Endometrial microvascular endothelial cells (primary cell): ENCODE measurements around the gene RANGRF. TPM values are rescaled to one million over a fixed set of nuclear protein-coding genes. Genes with fewer than 3 reads are reported as not detected.
"Not testable (repeated sequence)": the region's sequence is repeated elsewhere in the genome, so short reads cannot be mapped to it uniquely, and the experiment has no call there.

Experiments
- in situ Hi-C: cut with HindIII; loops from 2 replicates; pipeline ENCODE4 v1.10.0; 2017; ENCODE audit warnings: low sequenced_read_pairs, low pct_unique_long_range_greater_than_20kb; ENCODE audit errors: inconsistent ontology term
- total RNA-seq: library from RNA; depleted of rRNA; stranded (reverse); fragments of >200 nt; gene quantifications from one replicate; pipeline ENCODE4 v1.2.3, GENCODE V29; 2015; ENCODE audit errors: inconsistent ontology term

RANGRF gene
- total RNA-seq: 54.0 TPM

GRCh38 chr17:8288336-8289102 is at the start of gene RANGRF:
Gene RANGRF, plus strand, starts transcription at chr17:8288670. Its CDS starts 119 bp downstream, at chr17:8288789.
- in situ Hi-C loops: no loop called here

GRCh38 chr17:8243827-8244226 is 44.6 kb upstream of the RANGRF start:
- in situ Hi-C loops: no loop called here

- in situ Hi-C loops: no loop called here
Observed at GRCh38 chr17:8244768-8245167, 43.7 kb upstream of the RANGRF start.

GRCh38 chr17:8248751-8249607 is 39.5 kb upstream of the RANGRF start, which contains the start of gene PFAS:
Gene PFAS, plus strand, starts transcription at chr17:8249289. Its CDS starts 4,649 bp downstream, at chr17:8253938.
- in situ Hi-C loops: no loop called here

DNA sequence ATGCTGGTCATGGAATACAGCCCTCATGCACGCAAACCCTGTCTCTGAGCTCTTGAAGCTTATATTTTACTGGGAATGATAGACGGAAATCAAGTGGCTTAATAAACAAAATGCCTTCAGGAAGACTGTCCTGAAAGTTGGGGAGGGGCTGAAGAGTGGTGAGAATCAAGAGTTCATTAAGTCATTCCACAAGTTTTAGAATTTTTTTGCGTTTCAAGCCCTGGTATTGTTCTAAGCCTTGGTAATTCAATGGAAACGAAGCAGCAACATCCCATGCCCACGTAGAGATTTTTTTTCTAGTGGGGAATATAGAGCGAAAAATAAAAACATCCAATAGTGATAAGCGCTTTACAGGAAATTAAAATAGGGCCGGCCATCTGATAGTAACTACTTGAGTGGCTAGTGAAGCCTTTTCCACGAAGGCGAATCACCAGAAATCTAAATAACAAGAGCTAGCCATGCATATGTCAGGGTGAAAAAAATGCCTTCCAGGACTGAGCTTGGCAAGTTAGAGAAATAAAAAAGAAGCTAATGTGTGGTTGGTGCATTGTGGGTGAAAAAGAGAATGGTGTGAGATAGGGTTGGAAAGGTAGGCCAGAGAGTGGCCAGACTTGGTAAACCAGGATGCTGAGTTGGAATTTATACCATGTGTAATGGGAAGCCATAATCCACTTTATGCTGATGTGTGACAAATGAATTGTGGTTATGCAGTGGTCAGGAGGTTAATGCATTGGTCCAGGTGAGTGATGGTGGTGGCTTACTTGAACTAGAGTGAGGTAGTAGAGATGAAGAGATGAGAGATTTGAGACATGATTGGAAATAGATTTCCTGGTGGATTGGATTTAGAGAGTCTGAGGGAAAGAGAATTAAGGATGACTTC is 38.6 kb upstream of the RANGRF start:
- in situ Hi-C loops: no loop called here

DNA sequence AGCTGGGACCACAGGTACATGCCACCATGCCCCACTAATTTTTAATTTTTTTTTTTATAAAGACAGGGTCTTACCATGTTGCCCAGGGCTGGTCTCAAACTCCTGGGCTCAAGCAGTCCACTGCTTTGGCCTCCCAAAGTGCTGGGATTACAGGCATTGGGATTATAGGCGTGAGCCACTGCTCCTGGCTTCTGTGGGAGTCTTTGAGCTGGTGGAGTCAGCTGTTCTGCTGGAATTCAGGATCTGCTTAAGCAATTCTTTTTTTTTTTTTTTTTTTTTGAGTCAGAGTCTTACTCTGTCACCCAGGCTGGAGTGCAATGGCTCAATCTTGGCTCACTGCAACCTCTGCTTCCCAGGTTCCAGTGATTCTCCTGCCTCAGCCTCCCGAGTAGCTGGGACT is 37.1 kb upstream of the RANGRF start:
- in situ Hi-C loops: not testable (repeated sequence)

DNA sequence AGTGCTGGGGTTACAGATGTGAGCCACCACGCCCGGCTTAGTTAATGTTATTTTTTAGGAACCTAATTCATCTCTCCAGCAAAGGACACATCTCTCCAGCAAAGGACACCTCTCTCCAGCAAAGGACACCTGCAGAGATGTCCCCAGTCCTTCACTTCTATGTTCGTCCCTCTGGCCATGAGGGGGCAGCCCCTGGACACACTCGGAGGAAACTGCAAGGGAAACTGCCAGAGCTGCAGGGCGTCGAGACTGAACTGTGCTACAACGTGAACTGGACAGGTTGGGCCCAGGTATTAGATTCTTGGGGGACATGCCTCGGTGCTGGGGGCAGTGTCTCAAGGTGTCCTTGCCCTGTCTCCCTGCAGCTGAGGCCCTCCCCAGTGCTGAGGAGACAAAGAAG is 34.7 kb upstream of the RANGRF start:
- in situ Hi-C loops: no loop called here

GRCh38 chr17:8254881-8255280 is 33.6 kb upstream of the RANGRF start:
- in situ Hi-C loops: no loop called here

- in situ Hi-C loops: no loop called here
Observed at GRCh38 chr17:8255499-8255898, 33.0 kb upstream of the RANGRF start.

DNA sequence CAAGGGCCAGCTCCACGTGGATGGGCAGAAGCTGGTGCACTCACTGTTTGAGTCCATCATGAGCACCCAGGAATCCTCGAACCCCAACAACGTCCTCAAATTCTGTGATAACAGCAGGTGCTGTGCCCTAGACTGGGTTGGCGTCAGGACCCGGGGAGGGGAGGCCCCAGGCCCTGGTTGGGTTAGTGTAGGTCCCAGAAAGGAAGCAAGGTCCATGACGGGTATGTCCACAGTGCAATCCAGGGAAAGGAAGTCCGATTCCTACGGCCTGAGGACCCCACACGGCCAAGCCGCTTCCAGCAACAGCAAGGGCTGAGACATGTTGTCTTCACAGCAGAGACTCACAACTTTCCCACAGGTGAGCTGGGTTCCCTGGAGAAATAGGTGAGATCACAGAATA is 32.2 kb upstream of the RANGRF start:
- in situ Hi-C loops: no loop called here

GRCh38 chr17:8256691-8257090 is 31.8 kb upstream of the RANGRF start:
- in situ Hi-C loops: no loop called here

DNA sequence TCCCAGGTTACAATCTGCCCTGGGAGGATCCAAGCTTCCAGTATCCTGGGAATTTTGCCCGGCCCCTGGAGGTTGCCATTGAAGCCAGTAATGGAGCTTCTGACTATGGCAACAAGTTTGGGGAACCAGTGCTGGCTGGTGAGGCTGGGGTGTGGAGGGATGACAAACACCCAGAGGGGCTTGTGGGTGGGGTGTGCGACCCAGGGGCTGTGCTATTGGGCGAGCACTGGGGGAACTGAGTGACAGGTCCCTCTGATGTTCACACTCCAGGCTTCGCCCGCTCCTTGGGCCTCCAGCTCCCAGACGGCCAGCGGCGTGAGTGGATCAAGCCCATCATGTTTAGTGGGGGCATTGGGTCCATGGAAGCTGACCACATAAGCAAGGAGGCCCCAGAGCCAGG is 30.7 kb upstream of the RANGRF start:
- in situ Hi-C loops: no loop called here

DNA sequence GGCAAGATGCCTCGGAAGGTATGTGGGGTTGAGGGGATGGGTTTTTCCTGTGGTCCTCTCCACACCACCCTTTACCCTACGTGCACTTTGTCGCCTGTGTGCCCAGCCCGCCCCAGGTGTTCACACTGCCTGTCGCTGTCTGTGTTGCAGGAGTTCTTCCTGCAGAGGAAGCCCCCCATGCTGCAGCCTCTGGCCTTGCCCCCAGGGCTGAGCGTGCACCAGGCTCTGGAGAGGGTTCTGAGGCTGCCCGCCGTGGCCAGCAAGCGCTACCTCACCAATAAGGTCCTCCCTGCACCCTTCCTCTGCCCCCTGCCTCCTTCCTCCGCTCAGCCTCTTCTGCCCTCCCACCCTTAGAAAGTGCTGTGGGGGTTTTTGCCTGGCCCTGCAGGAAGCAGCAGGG is 24.1 kb upstream of the RANGRF start:
- in situ Hi-C loops: no loop called here

DNA sequence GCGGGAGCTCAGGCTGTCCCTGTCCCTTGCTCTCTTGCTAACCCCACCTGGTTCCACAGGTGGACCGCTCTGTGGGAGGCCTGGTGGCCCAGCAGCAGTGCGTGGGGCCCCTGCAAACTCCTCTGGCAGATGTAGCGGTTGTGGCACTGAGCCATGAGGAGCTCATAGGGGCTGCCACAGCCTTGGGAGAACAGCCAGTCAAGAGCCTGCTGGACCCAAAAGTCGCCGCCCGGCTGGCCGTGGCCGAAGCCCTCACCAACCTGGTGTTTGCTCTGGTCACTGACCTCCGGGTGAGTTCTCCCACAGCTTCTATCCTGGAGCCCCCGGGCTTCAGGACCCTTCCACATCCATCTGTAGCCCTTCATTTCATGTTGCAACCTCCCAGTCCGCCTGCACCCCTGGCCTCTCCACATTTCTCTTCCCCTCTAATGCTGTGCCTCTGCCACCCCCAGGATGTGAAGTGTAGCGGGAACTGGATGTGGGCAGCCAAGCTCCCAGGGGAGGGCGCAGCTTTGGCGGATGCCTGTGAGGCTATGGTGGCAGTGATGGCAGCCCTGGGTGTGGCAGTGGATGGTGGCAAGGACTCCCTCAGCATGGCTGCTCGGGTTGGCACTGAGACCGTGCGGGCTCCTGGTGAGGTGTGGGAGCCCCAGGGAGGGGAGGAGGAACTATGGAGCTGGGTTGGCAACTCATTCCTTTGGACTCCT is 23.5 kb upstream of the RANGRF start:
- in situ Hi-C loops: no loop called here

GRCh38 chr17:8266648-8267479 is 21.6 kb upstream of the RANGRF start:
- in situ Hi-C loops: no loop called here

- in situ Hi-C loops: no loop called here
Observed at GRCh38 chr17:8267480-8268147, 20.9 kb upstream of the RANGRF start.
